ENCODE measurements around the gene ZNF367.

Gene ZNF367

DNA sequence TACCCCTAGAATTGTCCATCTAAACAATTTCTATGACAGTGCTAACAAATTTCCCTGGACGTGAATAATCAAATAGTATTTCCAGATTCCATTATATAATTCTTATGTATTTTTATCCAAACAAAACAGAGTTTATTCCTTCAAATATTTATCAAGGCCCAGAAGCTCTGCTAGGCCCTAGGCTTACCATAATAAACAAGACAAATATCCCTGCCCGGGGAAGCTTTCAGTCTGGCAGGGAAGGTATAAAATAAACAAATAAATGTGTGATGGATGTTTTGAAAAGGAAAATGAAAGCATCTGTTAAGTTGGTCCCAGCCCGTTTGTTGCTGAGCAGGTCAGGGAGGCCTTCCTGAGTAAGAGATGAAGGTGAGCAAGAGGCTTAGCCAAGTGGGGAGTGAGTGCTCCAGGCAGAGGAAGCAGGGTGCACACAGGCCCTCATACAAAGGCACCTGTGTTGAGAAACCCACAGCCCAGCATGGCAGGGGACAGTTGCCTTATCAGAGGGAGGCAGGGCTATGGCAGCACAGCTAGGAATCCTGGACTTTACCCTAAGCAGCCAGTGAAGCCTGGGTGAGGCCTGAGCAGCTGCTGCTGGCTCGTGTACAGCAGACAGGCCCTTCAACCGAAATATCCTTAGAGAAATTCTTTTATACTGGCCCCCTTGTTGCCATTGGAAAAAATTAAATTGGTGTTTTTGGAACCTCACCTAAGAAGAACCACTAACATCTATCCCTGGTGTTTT, 27.0 kb downstream of the ZNF367 start:
- TF ChIP-seq POLR2AphosphoS5 (IDR thresholded peaks at IDR 0.05; ENCODE audit: low read depth, low read length) (no peak), SIN3A (IDR thresholded peaks at IDR 0.05; ENCODE audit: borderline replicate concordance, insufficient read depth, low read length) (no peak), FOXP2 (optimal IDR thresholded peaks at IDR 0.05; ENCODE audit: borderline replicate concordance, extremely low read depth, extremely low read length, insufficient read depth) (no peak), TAF1 (IDR thresholded peaks at IDR 0.05; ENCODE audit: borderline replicate concordance, insufficient read depth, low read length) (no peak)
- TF ChIP-seq, protein P1, sequence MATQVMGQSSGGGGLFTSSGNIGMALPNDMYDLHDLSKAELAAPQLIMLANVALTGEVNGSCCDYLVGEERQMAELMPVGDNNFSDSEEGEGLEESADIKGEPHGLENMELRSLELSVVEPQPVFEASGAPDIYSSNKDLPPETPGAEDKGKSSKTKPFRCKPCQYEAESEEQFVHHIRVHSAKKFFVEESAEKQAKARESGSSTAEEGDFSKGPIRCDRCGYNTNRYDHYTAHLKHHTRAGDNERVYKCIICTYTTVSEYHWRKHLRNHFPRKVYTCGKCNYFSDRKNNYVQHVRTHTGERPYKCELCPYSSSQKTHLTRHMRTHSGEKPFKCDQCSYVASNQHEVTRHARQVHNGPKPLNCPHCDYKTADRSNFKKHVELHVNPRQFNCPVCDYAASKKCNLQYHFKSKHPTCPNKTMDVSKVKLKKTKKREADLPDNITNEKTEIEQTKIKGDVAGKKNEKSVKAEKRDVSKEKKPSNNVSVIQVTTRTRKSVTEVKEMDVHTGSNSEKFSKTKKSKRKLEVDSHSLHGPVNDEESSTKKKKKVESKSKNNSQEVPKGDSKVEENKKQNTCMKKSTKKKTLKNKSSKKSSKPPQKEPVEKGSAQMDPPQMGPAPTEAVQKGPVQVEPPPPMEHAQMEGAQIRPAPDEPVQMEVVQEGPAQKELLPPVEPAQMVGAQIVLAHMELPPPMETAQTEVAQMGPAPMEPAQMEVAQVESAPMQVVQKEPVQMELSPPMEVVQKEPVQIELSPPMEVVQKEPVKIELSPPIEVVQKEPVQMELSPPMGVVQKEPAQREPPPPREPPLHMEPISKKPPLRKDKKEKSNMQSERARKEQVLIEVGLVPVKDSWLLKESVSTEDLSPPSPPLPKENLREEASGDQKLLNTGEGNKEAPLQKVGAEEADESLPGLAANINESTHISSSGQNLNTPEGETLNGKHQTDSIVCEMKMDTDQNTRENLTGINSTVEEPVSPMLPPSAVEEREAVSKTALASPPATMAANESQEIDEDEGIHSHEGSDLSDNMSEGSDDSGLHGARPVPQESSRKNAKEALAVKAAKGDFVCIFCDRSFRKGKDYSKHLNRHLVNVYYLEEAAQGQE (IDR thresholded peaks at IDR 0.05; ENCODE audit: insufficient read depth in 1 of 2, low read depth in 2 of 2, low read length in 2 of 2): no peak

GRCh38 chr9:96388144-96388543, 30.0 kb downstream of the ZNF367 start:
- TF ChIP-seq POLR2AphosphoS5 (IDR thresholded peaks at IDR 0.05; ENCODE audit: low read depth, low read length): no peak
- no peak for TF ChIP-seq TAF1 (IDR thresholded peaks at IDR 0.05; ENCODE audit: borderline replicate concordance, insufficient read depth, low read length)
- no peak for TF ChIP-seq FOXP2 (optimal IDR thresholded peaks at IDR 0.05; ENCODE audit: borderline replicate concordance, extremely low read depth, extremely low read length, insufficient read depth)
- TF ChIP-seq SIN3A (IDR thresholded peaks at IDR 0.05; ENCODE audit: borderline replicate concordance, insufficient read depth, low read length): no peak
- TF ChIP-seq, protein P1 (IDR thresholded peaks at IDR 0.05; ENCODE audit: insufficient read depth in 1 of 2, low read depth in 2 of 2, low read length in 2 of 2): no peak

- TF ChIP-seq, protein P1 (IDR thresholded peaks at IDR 0.05; ENCODE audit: insufficient read depth in 1 of 2, low read depth in 2 of 2, low read length in 2 of 2): no peak
- TF ChIP-seq TAF1 (IDR thresholded peaks at IDR 0.05; ENCODE audit: borderline replicate concordance, insufficient read depth, low read length) (no peak), FOXP2 (optimal IDR thresholded peaks at IDR 0.05; ENCODE audit: borderline replicate concordance, extremely low read depth, extremely low read length, insufficient read depth) (no peak), SIN3A (IDR thresholded peaks at IDR 0.05; ENCODE audit: borderline replicate concordance, insufficient read depth, low read length) (no peak), POLR2AphosphoS5 (IDR thresholded peaks at IDR 0.05; ENCODE audit: low read depth, low read length) (no peak)
Observed at GRCh38 chr9:96386157-96386556, 32.0 kb downstream of the ZNF367 start.

GRCh38 chr9:96383165-96383942, 34.8 kb downstream of the ZNF367 start, which contains the start of gene SLC35D2:
Gene SLC35D2 (minus strand): TSS chr9:96383711. CDS start chr9:96383634, 77 bp downstream.
- TF ChIP-seq POLR2AphosphoS5 (IDR thresholded peaks at IDR 0.05; ENCODE audit: low read depth, low read length) (peak; percentile 56; the same call in 1 of the 2 replicates), TAF1 (IDR thresholded peaks at IDR 0.05; ENCODE audit: borderline replicate concordance, insufficient read depth, low read length) (no peak; the same call in 1 of the 2 replicates)

DNA sequence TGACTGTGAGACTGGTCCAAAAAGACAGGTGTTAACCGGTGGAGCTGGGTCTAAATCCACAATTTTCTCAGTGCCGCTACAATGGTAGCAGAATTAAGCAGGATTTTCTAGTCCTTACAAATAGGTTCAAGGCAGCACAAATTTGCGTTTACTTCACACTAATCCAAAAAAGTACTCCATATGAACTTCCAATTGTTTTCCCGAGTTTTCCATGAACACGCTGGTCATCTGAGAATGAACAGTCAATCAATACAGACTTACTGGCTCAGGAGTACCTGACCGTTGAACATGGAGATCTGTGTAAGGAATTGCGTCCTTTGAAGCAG, 35.4 kb downstream of the ZNF367 start:
- TF ChIP-seq FOXP2 (optimal IDR thresholded peaks at IDR 0.05; ENCODE audit: borderline replicate concordance, extremely low read depth, extremely low read length, insufficient read depth) (no peak), POLR2AphosphoS5 (IDR thresholded peaks at IDR 0.05; ENCODE audit: low read depth, low read length) (no peak), TAF1 (IDR thresholded peaks at IDR 0.05; ENCODE audit: borderline replicate concordance, insufficient read depth, low read length) (no peak), SIN3A (IDR thresholded peaks at IDR 0.05; ENCODE audit: borderline replicate concordance, insufficient read depth, low read length) (no peak)
- TF ChIP-seq, protein P1 (IDR thresholded peaks at IDR 0.05; ENCODE audit: insufficient read depth in 1 of 2, low read depth in 2 of 2, low read length in 2 of 2): no peak

All from PFSK-1 (cell line).